CD4-positive, alpha-beta T cell treated with Interleukin-12 subunit alpha and Interleukin-12 subunit beta, for 1 hour (primary cell): ENCODE results near the gene KCNJ4.
A peak's percentile ranks its signal among the peaks of the same experiment; 100 is the strongest.
"Not testable (repeated sequence)": the region's sequence is repeated elsewhere in the genome, so short reads cannot be mapped to it uniquely, and the experiment has no call there.

Source experiments
- DNase-seq: peaks from one replicate; pipeline ENCODE4 v3.0.0-alpha.2; 2020

The KCNJ4 gene

GRCh38 chr22:38470179-38470578 lies 15.2 kb upstream of the KCNJ4 start:
- DNase-seq: not testable (repeated sequence)

DNA sequence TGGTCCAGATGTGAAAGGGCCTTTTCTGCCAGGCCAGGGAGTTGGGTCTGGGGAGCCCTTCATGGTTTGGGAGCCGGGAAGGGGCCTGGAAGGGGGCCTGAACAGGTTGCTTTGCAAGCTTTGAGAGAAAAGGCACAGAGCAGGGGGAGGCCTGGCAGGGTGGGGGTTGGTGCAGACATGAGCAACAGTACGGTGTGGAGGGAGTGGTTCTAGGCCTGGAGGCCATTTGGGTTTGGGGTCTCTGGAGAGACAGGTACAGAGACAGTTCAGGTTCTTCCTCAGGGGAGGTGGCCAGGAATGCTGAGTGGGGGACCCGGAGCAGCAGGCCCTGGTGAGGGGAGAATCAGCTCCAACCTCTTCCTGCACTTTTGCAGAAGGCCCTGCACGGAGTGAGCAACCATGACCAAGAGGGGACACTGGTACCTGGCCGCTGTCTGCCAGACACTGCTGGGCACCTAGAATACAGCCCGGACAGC lies 14.3 kb upstream of the KCNJ4 start:
- DNase-seq: no peak

- no peak for DNase-seq
Observed at GRCh38 chr22:38468443-38469305, 13.7 kb upstream of the KCNJ4 start.

DNA sequence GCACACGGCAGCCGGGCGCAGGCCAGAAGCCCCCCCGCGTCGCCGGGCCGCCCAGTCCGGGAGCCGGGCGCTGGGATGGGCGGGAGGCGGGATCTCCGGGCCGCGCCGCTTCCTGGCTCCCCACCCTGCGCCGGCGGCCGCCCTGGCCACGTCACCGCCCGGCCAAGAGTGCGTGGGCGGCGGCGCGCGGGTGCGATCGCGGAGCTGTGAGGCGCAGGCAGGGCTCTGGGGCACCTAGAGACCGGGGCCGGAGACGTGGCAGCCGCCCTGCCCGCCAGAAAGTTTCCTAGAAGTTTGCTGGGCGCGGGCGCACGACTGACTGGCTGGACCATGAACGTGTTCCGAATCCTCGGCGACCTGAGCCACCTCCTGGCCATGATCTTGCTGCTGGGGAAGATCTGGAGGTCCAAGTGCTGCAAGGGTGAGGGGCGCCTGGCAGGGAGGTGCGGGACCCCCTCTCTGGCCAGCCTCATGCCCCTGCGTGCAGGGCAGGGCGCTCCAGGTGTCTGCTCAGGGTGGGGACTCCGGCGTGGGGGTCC lies 13.0 kb upstream of the KCNJ4 start, which contains the start of gene KDELR3:
KDELR3 (plus strand) TSS at position 193 of the 539 bp plus-strand sequence; CDS start at position 331, 138 bp downstream.
- peak; percentile 38 for DNase-seq

DNA sequence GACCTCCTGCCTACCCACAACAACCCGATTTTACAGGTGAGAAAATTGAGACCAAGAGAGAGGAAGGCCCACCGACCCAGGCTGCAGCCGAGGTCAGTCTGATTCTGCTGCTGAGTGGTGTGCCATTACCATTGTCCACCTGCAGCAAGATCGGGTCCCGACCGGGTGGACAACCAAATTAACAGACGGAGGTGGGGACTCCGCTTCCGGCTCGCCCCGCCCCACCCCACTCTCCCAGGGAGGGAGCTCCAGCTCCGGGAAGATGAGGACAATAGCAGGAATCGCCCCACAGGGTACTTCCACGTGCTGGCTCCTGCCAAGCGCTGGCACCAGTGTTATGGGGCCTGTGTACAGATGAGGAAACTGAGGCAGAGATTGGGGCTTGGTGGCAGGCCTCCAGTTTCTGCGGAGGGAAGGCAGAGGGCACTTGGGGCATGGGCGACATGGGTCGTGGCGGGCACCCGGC lies 12.5 kb upstream of the KCNJ4 start:
- no peak for DNase-seq

DNA sequence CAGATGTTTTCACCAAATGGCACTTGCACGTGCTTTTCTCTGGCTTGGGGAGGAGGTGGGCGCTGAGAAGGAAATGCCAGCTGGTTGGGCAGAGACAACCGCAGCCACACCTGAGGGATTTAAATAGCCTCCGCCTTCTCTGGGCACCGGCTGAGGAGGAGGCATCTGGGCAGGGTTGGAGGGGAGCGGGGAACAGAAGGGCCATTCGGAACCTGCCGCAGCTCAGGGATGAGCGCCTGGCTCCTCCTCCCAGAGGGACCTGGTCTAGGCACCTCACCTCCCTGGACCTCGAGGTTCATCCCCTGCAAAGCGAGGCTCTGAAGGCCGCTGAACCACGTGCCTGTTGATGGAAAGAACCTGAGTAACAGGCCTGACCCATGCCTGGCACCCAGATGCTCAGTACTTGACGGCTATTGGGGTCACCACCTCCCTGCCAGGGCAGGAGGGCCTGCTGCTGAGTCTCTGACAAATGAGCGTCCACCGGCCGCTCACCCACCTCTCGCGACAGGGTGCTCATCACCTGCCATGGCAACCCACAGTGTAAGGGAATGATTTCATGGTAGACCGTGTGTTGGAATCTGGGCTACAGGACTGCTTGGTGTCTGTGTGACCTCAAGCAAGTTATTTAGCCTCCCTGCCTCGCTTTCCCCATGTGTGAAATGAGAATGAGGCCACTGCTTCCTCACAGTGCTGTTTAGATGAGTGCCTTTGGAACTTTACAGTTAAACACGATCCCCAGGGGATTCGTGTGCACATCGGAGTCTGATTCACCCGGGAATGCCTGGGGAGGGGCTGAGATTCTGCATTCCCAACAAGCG lies 10.9 kb upstream of the KCNJ4 start:
- no peak for DNase-seq

GRCh38 chr22:38464992-38465672 lies 10.1 kb upstream of the KCNJ4 start:
- DNase-seq: no peak

GRCh38 chr22:38462960-38463784 lies 8.2 kb upstream of the KCNJ4 start:
- no peak for DNase-seq

- DNase-seq: peak; percentile 45
Observed at GRCh38 chr22:38461414-38462081, 6.5 kb upstream of the KCNJ4 start.

- DNase-seq: no peak
Observed at GRCh38 chr22:38461057-38461413, 6.0 kb upstream of the KCNJ4 start.

DNA sequence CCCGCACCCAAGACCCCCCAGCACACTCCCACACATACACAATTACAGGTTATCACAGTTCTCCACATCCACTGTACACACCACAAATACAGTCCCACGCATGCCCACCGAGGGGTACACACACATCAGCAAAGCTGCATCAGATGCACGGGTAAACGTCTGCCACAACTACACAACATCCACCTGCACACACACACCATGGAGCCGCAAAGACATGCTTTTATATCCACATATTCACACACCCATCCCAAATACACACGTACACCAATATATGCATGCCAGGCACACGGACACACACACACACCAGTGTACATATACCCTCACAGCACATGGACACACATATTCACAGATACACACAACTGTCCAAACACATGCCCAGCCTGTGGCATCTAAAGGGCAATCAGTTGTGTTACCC lies 5.4 kb upstream of the KCNJ4 start:
- no peak for DNase-seq

- no peak for DNase-seq
Observed at GRCh38 chr22:38456841-38457699, 2.1 kb upstream of the KCNJ4 start.

- no peak for DNase-seq
Observed at GRCh38 chr22:38456272-38456835, 1.4 kb upstream of the KCNJ4 start.

GRCh38 chr22:38455530-38456271 lies 702 bp upstream of the KCNJ4 start:
- DNase-seq: no peak

DNA sequence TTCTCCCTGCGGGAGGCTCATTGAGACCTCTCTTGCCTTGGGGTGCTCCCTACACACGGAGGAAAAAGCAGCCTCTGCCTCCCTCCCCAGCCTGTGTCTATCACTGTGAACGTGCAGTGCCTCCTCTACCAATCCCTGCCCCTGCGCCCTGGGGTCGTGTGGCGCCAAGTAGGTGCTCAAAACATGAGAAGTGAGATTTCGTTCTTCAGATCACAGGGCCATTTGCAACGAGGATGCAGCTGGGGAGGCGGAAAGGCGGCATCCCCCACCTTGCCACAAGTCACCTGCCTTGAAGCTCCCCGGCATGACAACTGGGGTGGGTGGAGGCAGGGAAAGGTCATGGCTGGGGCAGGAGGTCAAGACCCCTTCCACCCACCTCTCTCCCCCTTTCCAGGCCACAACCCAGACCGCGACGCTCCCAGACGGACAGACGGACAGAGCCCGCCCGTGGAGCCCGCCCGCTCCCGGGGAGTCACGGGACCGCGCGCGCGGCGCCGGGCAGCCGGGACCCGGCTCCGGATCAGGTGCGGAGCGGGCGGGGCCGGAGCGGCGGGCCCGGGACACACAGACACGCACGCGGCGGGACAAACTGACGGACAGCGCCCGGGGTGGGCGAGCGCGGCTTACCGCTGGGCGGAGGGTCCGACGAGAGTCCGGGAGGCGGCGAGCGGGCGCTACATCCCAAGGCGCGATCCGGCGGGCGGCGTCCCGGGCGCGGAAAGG lies 485 bp downstream of the KCNJ4 start:
- DNase-seq: peak; percentile 18

DNA sequence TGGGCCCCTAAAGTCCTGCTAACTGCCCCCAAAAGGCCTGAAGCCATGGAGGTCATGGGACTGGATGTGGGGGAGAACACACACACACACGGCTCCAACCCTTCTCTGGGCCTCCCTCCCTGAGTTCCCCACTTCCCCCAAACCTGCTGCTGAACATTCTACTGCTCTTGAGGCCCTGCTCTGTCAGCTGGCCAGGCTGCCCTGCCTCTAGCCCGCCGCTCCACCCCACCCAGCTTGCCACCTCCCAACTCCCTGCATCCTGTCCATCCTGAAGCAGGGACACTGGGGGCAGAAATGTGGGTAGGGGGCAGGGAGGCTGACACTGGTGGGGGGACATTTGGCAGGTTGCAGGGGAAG lies 1.0 kb downstream of the KCNJ4 start:
- DNase-seq: no peak

- DNase-seq: no peak
Observed at GRCh38 chr22:38453066-38453672, 1.8 kb downstream of the KCNJ4 start.
